Activated T-cell treated with anti-CD3 and anti-CD28 coated beads for 4 hours (primary cell): ENCODE results near the gene ADAMTS13.

Experiments
- DNase-seq: peaks from one replicate; pipeline ENCODE4 v3.0.0-alpha.2; 2020

ADAMTS13 gene

DNA sequence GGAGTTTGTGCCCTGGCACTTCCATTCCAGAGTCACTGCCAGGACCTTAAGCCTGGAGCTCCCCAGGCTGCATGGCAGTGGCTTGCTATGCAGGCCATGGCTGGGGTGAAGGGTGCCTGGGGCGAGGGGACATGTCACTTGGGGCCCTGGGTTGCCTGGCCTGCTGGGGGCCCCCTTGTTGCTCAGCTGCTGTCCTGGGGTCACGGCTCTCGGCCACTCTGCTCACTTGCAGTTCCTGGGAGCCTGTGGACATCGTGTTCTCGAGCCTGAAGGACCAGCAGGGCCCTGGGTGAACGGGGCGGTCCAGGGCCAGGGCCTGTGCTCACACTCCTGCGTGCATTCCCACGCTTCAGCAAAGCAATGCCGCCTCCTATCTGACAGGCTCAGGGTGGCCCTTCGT, 71.3 kb downstream of the ADAMTS13 start:
- DNase-seq, result no peak

DNA sequence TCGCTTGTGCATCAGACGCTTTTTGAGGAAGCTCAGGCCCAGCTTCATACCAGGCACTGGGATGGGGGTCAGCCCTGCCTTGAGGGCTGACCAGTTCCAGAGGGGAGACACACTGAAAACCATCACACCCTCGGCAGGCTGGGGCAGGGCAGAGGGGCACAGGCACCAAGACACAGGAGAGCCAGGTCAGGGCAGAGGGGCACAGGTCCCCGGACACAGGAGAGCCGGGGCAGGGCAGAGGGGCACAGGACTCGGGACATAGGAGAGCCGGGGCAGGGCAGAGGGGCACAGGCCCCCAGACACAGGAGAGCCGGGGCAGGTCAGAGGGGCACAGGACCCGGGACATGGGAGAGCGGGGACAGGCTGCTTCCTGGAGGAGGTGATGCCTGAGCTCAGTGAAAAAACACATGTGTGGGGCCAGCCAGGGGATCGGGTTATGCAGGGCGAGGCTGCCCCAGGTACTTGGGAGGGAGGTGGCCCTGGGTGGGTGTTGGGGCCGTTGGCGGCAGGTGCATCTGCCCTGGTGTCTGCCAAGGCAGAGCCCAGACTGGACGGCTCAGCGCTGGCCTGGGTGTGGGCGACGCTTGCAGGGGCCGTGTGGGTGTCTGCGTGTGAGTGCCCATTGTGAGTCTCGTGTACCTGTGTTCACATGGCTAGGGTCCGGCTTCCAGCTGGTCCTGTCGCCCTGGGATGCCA, 71.8 kb downstream of the ADAMTS13 start:
- no peak for DNase-seq

DNA sequence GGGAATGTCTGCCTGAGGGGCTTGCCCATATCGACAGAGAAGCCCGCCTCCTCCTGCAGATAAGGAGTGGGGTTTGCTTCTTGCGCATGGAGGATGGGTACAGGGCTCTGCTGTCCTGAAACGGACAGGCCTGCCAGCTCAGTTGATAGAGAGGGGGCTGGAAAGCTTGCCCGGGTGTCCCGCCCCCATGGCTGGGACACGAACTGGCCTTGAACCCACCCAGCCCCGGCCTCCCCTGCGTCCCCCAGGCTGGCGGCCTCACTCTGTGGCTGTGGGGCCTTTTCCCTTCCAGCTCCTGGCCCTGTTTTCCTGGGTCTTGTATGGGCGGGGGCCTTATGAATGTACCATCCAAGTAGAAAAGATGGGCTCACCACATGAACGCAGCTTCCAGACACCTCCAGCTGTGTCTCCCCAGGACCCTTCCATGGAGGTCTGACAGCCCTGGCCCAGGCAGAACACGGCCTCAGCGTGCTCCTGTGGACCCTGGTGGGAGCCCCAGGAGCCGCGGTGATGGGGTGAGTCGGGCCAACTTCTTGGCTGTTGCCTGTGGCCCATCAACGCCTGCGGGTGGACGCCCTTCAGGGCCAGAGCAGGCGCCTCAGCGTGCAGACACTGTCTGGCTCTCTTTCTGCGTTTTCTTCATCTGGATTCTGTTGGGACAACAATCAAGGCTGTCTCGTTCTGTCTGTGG, 72.6 kb downstream of the ADAMTS13 start:
- DNase-seq, result no peak

DNA sequence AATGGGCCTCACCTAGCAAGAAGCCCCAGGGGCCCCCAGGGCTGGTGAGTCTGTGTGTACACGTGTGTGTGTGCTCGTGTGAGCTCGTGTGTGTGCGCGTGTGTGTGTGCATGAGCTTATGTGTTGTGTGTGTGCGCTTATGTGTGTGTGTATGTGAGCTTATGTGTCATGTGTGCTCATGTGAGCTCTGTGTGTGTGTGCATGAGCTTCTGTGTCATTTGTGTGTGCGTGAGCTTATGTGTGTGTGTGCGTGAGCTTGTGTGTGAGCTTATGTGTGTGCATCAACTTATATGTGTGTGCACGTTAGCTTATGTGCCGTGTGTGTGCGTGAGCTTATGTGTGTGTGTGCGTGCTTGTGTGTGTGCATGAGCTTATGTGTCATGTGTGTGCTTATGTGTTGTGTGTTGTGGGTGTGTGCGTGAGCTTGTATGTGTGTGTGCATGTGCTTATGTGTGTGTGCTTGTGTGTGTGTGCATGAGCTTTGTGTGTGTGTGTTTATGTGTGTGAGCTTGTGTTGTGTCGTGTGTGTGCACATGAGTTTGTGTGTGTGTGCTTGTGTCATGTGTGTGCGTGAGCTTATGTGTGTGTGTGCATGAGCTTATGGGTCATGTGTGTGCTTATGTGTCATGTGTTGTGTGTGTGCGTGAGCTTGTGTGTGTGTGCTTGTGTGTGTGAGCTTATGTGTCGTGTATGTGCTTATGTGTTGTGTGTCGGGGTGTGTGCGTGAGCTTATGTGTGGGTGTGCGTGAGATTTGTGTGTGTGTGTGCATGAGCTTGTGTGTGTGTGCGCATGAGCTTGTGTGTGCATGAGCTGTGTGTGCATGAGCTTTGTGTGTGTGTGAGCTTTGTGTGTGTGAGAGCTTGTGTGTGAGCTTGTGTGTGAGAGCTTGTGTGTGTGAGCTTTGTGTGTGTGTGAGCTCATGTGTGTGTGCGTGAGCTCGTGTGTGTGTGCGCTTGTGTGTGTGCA, 73.4 kb downstream of the ADAMTS13 start:
- DNase-seq, result no peak

DNA sequence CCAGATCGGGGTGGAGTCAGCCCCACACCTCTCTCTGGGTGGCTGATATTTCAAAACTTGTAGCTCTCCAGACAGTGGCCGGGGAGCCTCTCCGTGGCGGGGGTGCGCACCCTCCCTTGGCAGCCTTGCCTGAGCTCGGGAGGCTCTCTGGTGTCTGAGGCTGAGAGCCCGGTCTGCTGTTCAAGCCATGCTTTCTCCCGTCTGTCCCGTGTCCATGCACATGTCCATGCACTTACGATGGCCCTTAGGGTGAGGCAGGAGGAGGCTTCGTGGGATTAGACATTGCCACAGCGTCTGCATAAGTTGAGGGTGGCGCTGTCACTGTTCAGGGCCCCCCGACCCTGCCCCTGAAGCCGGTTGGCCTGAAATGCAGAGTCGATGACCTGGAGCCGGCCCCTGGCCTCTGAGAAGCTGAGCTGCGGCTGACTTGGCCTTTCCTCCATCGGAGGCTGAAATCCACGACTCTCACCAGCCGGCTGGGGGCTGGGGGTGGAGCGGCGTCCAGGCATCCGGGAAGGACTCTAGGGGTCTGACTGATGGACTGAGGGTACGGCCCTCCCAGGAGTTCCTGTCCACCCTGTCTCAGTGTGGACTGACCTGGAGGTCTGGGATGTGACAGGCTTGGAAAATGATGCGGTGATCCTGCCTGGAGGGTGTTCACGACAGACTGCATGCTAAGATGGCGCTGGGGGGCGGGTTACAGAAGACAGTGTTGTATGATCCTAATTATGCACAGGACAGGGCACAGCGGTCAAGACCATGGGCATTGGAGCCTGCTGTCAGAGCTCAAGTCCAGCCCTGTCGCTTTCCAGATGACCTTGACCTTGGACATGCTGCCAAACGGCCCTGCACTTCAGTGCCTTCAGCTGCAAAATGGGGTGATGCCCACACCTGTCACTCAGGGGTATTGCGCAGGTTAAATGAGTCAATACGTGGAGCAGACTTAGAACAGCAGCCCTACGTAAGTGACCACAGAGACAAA, 75.0 kb downstream of the ADAMTS13 start:
- no peak for DNase-seq

DNA sequence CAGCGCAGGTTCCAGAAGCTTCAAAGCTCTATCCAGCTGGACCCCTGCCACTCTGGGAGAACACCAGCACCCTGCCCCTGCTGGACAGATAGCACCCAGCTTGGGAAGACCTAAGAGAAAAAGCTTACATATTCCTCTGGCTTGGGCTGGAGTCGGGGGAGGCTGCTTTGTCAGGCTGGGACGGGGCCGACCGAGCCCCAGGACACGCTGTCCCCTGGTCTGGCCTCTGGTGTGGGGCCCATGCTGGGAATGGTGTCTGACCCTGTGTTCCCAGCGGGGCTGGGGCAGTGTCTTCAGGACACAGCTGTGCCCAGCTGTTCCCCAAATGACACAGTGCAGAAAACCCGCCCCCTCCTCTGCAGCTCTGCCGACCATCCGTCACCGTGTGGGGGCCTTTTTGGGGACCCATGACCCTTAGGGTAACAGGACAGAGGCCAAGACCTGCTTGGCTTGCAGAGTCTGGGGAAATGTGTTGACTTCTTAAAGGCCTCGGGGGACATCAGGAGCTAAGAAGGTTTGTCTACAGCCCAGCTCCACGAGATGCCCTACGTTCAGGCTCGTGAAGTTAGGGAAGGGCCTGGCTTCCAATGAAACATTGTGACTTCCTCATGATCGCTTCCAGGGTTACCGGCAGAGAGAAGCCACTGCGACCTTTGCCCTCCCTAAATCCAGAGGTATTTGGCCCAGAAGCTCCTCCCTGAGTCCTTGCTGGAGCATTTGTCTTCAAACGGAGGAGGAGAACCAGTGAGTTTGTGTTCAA, 77.1 kb downstream of the ADAMTS13 start:
- DNase-seq, result no peak

DNA sequence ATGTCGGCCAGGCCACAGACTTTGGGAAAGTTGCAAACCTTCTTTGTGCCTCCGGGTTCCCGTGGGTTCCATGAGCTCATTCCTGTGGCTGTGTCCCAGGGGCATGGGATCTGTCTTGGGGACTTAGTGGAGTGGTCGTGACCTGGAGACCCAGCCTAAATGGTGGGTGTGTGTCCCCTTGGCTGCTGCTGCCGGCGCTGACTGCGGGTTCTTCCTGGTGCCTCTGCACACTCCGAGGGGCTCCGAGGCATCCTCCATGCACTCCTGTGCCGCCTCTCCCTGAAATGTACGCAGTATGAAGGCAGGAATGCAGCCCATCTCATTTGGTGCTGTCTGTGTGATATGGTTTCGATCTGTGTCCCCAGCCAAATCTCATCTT, 77.7 kb downstream of the ADAMTS13 start:
- DNase-seq, result no peak

DNA sequence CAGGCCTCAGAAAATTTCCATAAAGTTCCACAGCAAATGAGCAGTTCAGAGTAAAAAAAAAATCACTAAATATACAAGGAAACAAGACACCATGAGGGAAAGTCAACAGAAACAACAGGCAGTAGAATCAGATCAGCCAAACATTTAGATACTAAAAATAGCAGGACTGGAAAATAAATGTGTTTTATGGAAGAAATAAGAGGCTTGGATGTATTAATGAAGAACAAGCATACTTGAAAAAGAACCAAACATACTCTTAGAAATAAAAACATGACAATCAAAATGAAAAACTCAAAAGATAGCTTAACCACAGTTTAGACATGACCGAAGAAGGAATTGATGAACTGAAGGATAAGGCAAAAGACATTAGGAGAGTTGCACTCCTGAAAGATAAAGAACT, 79.9 kb downstream of the ADAMTS13 start:
- DNase-seq, result no peak

DNA sequence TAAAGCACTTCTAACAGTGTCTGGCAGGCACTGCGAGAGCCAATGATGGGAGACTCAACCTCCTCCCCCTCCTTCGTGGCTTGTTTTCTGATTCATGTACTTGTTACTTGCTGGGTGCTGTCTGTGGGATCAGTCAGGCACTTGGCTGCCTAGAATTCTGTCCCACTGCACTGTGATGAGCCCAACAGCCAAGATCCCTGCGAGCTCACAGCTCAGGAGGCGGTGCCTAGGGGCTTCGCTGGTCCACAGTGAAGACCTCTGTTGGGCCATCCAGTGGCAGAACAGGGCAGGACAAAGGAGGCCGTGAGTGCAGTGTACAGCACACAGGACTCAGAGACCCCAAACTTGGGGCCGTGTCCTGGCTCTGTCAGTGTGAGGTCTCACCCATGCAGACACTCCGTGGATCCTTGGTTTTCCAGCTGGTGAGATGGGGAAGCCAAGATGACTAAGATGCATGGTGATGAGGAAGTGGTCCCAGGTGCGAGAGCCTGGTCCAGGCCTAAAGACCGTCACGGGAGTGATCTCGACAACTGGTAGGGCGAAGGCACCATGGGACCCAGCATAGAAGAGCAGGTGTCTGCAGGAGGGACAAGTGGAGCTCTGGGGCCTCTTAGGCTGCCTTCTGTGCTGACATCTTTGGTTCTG, 83.1 kb downstream of the ADAMTS13 start:
- DNase-seq, result no peak

DNA sequence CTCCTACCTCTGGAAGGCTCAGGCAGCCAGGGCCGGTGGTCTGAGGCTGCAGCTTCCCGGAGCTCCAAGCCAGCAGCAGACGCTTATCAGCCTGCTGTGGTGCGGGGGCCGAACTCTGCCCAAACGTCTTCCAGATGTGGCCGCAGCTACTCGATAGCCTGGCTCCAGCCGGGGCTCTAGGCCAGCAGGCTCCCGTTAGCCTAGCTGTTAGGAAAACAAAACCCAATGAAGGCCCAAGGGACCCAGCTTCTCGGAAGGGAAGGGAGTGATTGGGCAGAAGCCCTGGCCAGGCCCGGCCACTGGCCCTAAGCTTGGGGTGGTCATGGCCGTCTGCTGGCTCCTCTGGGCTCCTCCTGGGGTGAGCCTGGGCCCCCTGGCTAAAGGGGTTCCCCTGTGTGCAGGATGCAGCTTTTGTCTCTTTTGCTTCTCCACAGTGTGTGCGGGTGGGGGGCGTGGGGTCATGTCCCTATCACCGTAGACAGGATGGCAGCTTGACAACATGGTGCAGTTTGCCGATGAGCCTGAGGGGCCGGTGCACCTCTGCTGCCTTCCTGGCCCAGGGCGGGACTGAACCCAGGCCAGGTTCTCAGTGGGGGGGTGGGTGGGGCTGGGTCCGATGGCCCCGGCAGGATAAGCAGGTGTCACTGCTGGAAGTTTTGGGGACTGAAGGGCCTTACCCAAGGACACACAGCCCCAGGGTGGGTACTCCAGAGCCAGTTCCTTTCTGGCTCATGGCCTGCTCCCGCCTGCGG, 83.9 kb downstream of the ADAMTS13 start:
- no peak for DNase-seq

DNA sequence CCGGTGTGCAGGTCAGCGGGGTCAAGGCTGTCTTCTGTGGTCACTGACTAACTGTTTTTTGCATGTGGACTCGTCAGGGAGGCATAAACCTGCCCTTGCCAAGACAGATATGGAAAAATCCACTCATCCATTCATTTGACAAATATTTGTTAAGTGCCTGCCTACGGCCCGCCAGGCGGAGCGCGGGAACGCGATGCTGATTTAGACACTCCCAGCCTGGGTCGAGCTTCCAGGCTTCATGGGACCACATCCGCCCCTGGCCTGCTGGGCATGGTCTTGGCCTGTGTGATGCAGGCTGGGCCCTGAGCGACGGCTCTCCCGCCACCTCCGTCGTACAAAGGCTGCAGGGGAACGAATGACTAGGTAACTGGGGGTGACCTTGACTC, 84.5 kb downstream of the ADAMTS13 start:
- no peak for DNase-seq

DNA sequence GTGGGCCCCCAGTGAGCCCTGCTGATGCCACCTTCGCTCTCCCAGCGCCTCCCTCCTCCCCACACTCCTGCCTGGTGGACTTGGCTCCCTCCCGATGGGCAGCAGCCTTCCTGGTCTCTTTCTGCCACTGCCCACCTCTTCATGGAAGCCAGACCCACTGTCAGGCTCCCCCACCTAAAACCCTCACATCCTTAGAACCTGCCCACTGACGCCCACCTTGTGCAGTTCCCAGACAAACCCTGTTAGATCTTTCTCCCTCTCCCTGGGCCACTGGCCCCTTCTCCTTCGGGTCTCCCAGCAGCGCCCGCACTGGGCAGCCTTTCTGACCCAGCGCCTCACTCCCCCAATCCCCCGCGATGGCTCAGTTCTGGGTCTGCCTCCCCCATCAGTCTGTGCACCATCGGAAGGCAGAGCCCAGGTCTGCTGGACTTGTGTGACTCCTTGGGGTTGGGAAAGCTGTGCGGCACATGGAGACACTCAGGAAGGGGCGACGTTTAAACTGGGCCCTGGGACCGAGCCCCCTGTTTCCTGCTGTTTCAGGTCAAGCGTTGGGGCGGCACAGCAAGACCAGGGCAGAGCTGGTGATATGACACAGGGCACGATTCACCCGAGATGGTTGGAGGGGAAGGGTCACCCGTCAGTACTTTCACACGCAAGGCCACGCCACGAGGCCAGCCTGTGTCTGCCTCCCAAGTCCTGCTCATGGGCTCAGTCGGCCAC, 85.2 kb downstream of the ADAMTS13 start:
- DNase-seq, result no peak

DNA sequence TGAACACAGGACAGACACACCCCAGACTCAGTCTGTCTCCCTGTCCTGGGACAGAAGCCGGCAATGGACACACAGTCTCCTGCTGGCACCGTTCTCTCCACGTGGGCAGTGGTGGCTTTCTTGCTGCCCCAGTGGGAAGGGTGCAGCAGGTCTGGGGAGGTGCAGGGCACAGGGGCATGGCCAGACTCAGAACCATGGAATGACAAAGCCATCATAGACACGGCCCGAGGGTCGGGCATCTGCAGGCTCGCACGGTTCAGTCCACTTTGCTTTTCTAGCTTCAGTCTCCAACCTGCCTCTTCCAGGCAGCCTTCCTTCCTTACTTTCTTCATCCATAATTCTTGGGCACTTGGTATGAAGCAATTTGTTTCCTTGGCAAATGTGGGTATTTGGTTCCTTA, 85.9 kb downstream of the ADAMTS13 start:
- no peak for DNase-seq
